ENCODE measurements around the gene HOXC6.

HOXC6 gene

DNA sequence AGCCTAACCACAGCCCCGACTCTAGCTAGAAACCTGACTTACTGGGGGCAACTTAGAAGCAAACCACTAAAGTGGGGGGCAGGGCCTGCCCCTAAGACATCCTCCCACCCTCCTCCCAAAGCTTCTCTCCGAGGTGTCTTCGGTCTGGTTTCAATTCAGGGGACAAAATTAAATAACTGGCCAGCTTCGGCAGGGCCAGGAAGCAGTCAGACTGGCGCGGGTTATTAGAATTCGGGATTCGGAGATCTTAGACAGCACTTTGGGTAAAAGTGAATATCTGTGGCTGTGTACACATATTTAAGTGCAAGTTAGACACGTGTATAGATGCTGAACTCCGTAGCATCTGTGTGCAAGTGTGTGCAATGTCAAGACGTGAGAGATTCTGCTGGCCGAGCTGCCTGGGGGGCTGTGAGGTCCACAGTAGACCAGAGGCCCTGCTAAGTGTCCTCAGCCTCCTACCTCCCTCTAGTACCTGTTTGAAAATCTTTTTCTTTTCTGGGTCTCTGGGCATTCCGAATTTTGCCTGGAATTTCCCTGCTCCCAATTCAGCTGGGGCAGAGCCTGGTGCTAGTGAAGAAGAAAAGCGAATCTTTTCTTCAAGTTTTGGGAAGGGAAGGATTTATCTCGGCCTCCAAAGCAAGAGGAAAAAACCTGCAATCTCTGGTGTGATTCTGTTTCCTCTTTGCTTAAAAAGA, 47.3 kb upstream of the HOXC6 start:
- Histone ChIP-seq H3K27ac (replicated peaks; ENCODE audit: low read length) (no peak overlapping the region), H3K36me3 (replicated peaks in 1 of 2; ENCODE audit: control insufficient read depth in 2 of 2, insufficient read depth in 2 of 2, low read length in 2 of 2) (no peaks in the 10 kb centered on the region), H3K9ac (ENCODE audit: low read depth, low read length, poor library complexity) (no peak overlapping the region), H3K9me3 (replicated peaks in 1 of 2; ENCODE audit: control insufficient read depth in 2 of 2, insufficient read depth in 1 of 2, low read depth in 1 of 2, low read length in 2 of 2) (peaks cover 0 to 24% of the 10 kb centered on the region in 2 donors), H3K18ac (ENCODE audit: low read length) (no peak overlapping the region), H3K4me2 (ENCODE audit: insufficient read depth, low read length, poor library complexity, severe bottlenecking) (no peak overlapping the region), H3K4ac (ENCODE audit: low read length) (no peak overlapping the region), H2BK120ac (ENCODE audit: low read depth, low read length) (no peak overlapping the region), H2AFZ (ENCODE audit: low read length) (no peak overlapping the region), H3K23ac (ENCODE audit: low read depth, low read length, poor library complexity) (no peak overlapping the region), H3K79me1 (ENCODE audit: low read depth, low read length) (no peaks in the 10 kb centered on the region), H4K8ac (ENCODE audit: low read depth, low read length) (no peak overlapping the region), H2BK5ac (ENCODE audit: low read length) (no peak overlapping the region), H3K4me1 (ENCODE audit: control insufficient read depth in 2 of 2, insufficient read depth in 1 of 2, low read depth in 1 of 2, low read length in 2 of 2) (peaks cover 0 to 3% of the 10 kb centered on the region in 2 donors), H4K91ac (ENCODE audit: low read depth, low read length, poor library complexity) (no peak overlapping the region), H2AK5ac (ENCODE audit: low read depth, low read length) (no peak overlapping the region), H2BK12ac (ENCODE audit: low read length) (no peak overlapping the region), H3K4me3 (ENCODE audit: low read length in 2 of 2) (no peak overlapping the region), H3K14ac (ENCODE audit: low read length) (no peak overlapping the region), H3K27me3 (ENCODE audit: control insufficient read depth in 3 of 3, insufficient read depth in 3 of 3, low read depth in 1 of 3, low read length in 3 of 3) (peaks cover 53 to 98% (median 97%) of the 10 kb centered on the region in 3 experiments), H2BK15ac (ENCODE audit: low read length) (no peak overlapping the region)
- no peak for DNase-seq (ENCODE audit: low spot score)
- WGBS, 2 donors (ENCODE audit: extremely low coverage in 2 of 2, insufficient read length in 2 of 2, insufficient replicate concordance in 1 of 2), result no CpG with 5 or more reads among the region's 15 CpGs

DNA sequence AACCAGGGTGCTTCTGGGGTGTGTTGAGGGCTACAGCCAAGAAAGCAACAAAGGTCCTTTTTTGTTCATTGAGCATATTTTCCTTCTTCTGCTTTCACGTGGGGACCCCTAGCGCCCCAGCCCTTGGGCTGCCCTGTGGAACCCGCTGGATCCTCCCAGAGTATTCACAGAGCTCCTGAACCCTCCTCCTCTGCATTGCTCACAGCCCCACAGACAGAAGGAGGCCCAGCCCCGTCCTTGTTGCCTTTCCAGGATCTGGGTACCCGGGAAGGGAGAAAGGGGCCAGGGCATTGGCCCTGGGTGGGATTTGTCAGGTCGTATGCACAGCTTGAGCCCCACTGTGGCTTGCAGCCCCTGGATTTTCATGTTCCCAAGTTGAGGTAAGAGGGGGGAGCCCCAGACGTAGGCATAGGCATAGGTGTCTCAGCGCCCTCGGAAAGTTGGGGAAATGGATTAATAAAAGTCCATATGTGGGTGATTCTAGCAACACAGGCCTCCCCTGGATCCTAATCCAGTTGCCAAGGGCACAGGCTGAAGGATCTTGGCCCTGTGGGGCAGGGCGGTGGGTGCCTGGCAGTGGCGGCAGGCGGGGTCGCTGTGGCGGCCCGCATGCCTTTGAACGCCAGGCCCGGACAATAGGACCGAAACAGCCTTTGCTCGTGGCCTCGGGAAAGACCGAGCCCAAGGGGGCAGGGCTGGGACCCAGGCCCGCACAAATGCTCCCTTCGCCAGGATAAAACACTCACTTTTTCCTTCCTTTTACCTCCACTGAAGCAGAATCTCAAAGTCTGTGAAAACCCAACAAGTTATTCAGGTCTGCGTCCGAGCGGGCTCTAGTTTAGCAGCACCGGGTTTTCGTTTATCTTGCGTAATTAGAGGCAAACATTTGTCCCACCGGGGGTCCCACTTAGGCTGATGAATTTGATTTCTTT, 46.3 kb upstream of the HOXC6 start:
- Histone ChIP-seq H3K4me2 (ENCODE audit: insufficient read depth, low read length, poor library complexity, severe bottlenecking) (no peak overlapping the region), H2BK15ac (ENCODE audit: low read length) (no peak overlapping the region), H3K4me1 (ENCODE audit: control insufficient read depth in 2 of 2, insufficient read depth in 1 of 2, low read depth in 1 of 2, low read length in 2 of 2) (peaks cover 0 to 3% of the 10 kb centered on the region in 2 donors), H3K27ac (replicated peaks; ENCODE audit: low read length) (no peak overlapping the region), H3K4ac (ENCODE audit: low read length) (no peak overlapping the region), H3K23ac (ENCODE audit: low read depth, low read length, poor library complexity) (no peak overlapping the region), H3K9me3 (replicated peaks in 1 of 2; ENCODE audit: control insufficient read depth in 2 of 2, insufficient read depth in 1 of 2, low read depth in 1 of 2, low read length in 2 of 2) (peaks cover 0 to 21% of the 10 kb centered on the region in 2 donors), H3K79me1 (ENCODE audit: low read depth, low read length) (no peaks in the 10 kb centered on the region), H2AK5ac (ENCODE audit: low read depth, low read length) (no peak overlapping the region), H2BK120ac (ENCODE audit: low read depth, low read length) (no peak overlapping the region), H3K36me3 (replicated peaks in 1 of 2; ENCODE audit: control insufficient read depth in 2 of 2, insufficient read depth in 2 of 2, low read length in 2 of 2) (no peaks in the 10 kb centered on the region), H3K14ac (ENCODE audit: low read length) (no peak overlapping the region), H2BK5ac (ENCODE audit: low read length) (no peak overlapping the region), H3K27me3 (ENCODE audit: control insufficient read depth in 3 of 3, insufficient read depth in 3 of 3, low read depth in 1 of 3, low read length in 3 of 3) (peaks cover 55 to 98% (median 97%) of the 10 kb centered on the region in 3 experiments), H3K18ac (ENCODE audit: low read length) (no peak overlapping the region), H2AFZ (ENCODE audit: low read length) (no peak overlapping the region), H2BK12ac (ENCODE audit: low read length) (no peak overlapping the region), H4K91ac (ENCODE audit: low read depth, low read length, poor library complexity) (no peak overlapping the region), H3K9ac (ENCODE audit: low read depth, low read length, poor library complexity) (no peak overlapping the region), H3K4me3 (ENCODE audit: low read length in 2 of 2) (no peak overlapping the region), H4K8ac (ENCODE audit: low read depth, low read length) (no peak overlapping the region)
- no peak for DNase-seq (ENCODE audit: low spot score)
- no CpG with 5 or more reads among the region's 30 CpGs for WGBS, 2 donors (ENCODE audit: extremely low coverage in 2 of 2, insufficient read length in 2 of 2, insufficient replicate concordance in 1 of 2)

DNA sequence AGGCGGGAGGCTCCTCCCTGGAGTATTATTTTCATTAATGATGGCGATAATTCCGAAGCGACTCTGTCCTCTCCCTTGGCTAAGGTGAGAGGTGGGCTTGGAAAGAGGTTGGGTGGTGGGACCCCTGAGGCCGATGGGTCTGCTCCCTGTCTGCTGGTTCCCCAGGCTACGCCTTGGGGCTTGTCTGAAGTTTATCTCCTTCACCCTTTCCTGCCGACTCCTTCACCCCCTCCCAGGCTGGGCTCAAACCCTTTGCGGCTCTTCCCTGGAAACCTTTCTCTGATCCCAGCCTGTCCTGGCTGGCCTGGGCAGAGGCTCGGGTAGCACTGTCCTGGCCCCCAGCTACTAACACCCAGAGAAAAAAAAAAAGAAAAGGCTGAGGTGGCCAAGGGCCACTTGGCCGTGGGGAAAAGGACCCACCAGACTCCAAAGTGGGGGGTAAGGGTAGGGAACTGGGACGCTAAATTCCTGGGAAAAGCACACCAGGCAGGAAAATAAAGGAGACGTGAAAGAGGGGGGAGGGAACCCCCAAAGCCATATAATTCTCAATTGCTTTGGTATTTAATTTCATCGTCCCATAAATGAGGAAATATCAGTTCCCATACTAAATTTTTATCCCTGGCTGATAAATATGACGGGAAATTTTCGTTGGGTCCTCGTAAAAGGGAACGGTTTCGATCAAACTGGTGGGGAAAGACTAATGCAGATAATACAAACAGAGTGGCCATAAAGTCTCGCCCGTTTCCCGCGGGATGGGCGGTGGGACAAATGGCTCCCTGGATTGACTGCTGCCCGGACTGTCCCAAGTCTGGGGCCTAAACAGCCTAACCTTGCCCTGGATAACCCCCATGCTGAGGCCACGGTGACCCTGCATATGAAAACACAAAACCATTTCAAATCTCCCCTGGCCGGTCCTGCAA, 45.3 kb upstream of the HOXC6 start:
- Histone ChIP-seq H2BK120ac (ENCODE audit: low read depth, low read length) (no peak overlapping the region), H3K4me1 (ENCODE audit: control insufficient read depth in 2 of 2, insufficient read depth in 1 of 2, low read depth in 1 of 2, low read length in 2 of 2) (peaks cover 0 to 3% of the 10 kb centered on the region in 2 donors), H2AFZ (ENCODE audit: low read length) (no peak overlapping the region), H3K23ac (ENCODE audit: low read depth, low read length, poor library complexity) (no peak overlapping the region), H2BK15ac (ENCODE audit: low read length) (no peak overlapping the region), H3K4ac (ENCODE audit: low read length) (no peak overlapping the region), H3K4me2 (ENCODE audit: insufficient read depth, low read length, poor library complexity, severe bottlenecking) (no peak overlapping the region), H3K27ac (replicated peaks; ENCODE audit: low read length) (no peak overlapping the region), H3K79me1 (ENCODE audit: low read depth, low read length) (no peaks in the 10 kb centered on the region), H4K91ac (ENCODE audit: low read depth, low read length, poor library complexity) (no peak overlapping the region), H2BK5ac (ENCODE audit: low read length) (no peak overlapping the region), H2AK5ac (ENCODE audit: low read depth, low read length) (no peak overlapping the region), H3K27me3 (ENCODE audit: control insufficient read depth in 3 of 3, insufficient read depth in 3 of 3, low read depth in 1 of 3, low read length in 3 of 3) (peaks cover 54 to 98% (median 97%) of the 10 kb centered on the region in 3 experiments), H3K18ac (ENCODE audit: low read length) (no peak overlapping the region), H3K9me3 (replicated peaks in 1 of 2; ENCODE audit: control insufficient read depth in 2 of 2, insufficient read depth in 1 of 2, low read depth in 1 of 2, low read length in 2 of 2) (peaks cover 0 to 18% of the 10 kb centered on the region in 2 donors), H3K9ac (ENCODE audit: low read depth, low read length, poor library complexity) (no peak overlapping the region), H2BK12ac (ENCODE audit: low read length) (no peak overlapping the region), H3K4me3 (ENCODE audit: low read length in 2 of 2) (no peak overlapping the region), H3K14ac (ENCODE audit: low read length) (no peak overlapping the region), H4K8ac (ENCODE audit: low read depth, low read length) (no peak overlapping the region), H3K36me3 (replicated peaks in 1 of 2; ENCODE audit: control insufficient read depth in 2 of 2, insufficient read depth in 2 of 2, low read length in 2 of 2) (no peaks in the 10 kb centered on the region)
- WGBS, 2 donors (ENCODE audit: extremely low coverage in 2 of 2, insufficient read length in 2 of 2, insufficient replicate concordance in 1 of 2), result no CpG with 5 or more reads among the region's 26 CpGs
- no peak for DNase-seq (ENCODE audit: low spot score)
